GM19240 (cell line): Measurements from ENCODE around the gene DSCAML1.
"Not testable (repeated sequence)": the region's sequence is repeated elsewhere in the genome, so short reads cannot be mapped to it uniquely, and the experiment has no call there.

Experiments
- DNase-seq: peaks from one replicate; pipeline ENCODE4 v3.0.0; 2011; ENCODE audit warnings: low spot score; ENCODE audit not compliant: insufficient read length

Gene DSCAML1

DNA sequence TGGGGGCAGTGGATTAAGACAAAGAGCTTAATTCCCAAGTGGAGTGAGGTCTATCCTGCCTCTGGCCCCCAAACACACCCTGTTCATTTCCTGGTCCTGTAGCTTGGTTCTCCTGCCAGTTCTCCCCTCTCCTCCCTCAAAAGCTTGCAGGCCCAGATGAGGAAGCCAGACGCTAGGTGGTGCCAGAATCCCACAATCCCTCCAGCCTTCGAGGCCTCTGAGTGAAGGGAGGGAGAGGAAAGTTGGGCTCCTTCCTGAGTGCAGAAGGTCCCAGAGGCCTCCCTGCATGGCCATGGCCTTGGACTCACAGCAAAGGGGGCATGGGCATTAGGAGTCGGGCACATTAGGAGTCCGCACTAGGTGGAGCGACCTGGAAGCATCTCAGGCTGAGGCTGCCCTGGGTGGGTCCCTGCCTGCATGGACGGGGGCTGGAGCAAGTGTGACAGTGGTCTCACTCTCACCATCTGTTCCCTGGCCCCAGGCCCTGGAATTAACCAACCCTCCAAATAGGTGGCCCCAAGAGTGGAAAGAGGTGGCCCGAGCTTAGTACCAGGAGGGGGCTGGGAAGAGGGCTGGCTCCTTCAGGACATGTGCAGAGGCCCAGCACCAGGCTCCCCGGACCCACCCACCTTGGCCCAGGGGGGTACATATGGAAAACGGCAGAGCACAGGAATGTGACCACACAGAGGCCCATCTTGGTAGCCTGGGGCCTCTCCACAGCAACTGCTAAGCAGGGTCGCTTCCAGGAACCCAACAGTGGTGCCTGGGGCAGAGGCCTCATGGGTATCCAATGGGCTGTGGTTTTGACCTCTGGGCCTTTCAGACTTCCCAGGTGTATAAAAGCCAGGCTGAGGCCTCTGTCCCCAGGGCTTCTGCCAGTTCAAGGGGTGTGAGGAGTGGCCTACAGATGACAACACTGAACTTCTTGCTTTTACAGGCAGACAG, 22.4 kb upstream of the DSCAML1 start:
- DNase-seq = no peak

GRCh38 chr11:117818041-117818873, 21.2 kb upstream of the DSCAML1 start:
- peak; percentile 36 for DNase-seq

- DNase-seq = peak; percentile 64
These were observed 20.5 kb upstream of the DSCAML1 start for GRCh38 chr11:117817368-117818040.

- no peak for DNase-seq
These were observed 19.9 kb upstream of the DSCAML1 start for GRCh38 chr11:117816846-117817367.

- DNase-seq = no peak
These were observed 19.2 kb upstream of the DSCAML1 start for GRCh38 chr11:117816151-117816741.

GRCh38 chr11:117815262-117815803, 18.3 kb upstream of the DSCAML1 start:
- peak; percentile 48 for DNase-seq

GRCh38 chr11:117814766-117815261, 17.8 kb upstream of the DSCAML1 start:
- DNase-seq = no peak

DNA sequence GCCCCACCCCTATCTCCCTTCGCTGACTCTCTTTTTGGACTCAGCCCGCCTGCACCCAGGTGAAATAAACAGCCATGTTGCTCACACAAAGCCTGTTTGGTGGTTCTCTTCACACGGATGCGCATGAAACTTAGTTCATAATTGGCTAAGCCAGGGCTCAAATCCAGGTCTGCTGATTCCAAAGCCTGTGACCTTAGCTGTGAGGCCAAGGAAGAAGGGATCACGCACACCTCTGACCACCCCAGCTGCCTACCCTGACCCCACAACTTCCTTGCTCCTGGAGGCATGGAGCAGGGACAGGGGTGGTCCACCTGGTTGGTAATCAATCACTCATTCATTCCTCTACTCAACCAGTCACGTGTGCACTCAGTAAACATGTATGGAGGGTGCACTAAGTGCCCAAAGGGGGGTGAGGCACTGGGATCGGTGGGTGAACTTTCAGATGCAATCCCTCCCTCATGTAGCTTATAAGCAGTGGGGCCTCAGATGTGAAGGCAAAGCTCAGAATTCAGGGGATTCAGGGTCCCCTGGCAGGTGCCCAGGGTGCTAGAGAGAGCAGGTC, 17.3 kb upstream of the DSCAML1 start:
- DNase-seq = no peak

DNA sequence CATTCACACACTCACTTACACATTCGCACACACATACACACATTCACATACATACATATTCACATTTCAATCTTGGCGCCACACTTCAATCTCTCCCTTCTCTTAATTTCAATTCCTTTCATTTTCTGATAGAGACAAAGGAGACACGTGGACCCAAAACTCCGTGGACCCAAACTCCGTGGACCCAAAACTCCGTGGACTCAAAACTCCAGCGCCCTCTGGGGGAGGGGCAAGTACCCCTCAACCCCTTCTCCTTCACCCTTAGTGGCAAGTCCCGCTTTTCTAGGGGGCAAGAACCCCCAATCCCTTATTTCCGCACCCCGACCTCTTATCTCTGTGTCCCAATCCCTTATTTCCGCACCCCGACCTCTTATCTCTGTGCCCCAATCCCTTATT, 13.0 kb upstream of the DSCAML1 start:
- not testable (repeated sequence) for DNase-seq

- DNase-seq = no peak
These were observed 12.4 kb upstream of the DSCAML1 start for GRCh38 chr11:117809236-117810055.

- DNase-seq = no peak
These were observed 11.8 kb upstream of the DSCAML1 start for GRCh38 chr11:117808784-117809183.

- no peak for DNase-seq
These were observed 10.7 kb upstream of the DSCAML1 start for GRCh38 chr11:117807482-117808327.

GRCh38 chr11:117806846-117807245, 9.8 kb upstream of the DSCAML1 start:
- no peak for DNase-seq

DNA sequence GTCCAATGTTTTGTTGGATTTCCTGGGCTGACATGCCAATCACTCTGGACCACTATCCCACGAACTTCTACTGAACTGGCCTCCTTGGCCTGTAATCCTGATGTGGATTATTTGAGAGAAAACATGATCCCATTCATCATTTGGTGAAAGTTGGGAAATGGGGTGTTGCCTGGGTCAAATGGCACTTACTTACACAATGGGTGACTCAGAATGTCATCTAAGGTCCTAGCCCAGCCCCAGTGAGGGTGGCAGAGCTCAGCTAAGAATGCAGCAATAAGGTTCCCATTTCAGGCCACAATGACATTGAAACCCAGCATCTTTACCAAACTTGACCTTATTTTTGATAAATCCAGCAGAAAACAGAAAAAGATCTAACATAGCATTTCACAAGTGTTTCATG, 8.0 kb upstream of the DSCAML1 start:
- DNase-seq = no peak

DNA sequence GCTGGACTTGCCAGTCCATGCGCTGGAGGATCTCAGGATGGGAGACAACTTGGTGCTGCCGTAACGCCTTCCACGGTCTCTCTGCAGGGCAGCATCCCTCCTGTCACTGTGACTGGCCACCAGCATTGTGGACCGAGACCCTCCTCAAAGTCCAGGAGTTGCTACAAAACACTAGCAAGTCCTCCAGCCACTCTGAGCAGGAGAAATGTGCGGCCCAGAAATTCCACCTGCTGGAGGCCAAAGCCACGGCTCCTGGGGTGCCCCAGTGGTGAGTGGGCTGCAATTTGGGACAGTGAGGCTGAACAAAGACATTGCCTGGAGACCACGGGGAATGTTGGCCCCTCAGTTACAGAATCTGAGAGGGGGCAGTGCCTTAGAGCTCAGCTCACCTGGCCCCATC, 6.9 kb upstream of the DSCAML1 start:
- no peak for DNase-seq

GRCh38 chr11:117799634-117800033, 2.6 kb upstream of the DSCAML1 start:
- no peak for DNase-seq

DNA sequence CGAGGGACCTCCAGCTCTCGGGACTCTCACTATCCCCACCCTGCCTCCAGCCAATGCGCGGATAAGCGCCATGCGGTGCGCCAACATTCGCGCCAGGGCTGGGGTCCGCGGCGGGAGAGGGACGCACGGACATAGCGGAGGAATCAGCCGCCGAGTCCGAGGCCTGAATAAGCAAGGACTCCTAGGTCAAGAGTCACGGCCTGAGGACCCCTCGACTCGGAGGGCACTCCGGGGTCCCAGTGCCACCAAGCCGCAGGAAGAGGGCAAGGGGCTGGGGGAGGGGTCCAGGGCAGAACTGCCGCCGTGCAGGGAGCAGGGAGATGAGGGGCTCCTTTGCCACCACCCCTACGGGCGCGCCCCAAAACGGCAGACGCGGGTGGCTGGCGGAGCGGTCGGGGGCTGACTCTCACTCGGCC, 552 bp downstream of the DSCAML1 start:
- no peak for DNase-seq

DNA sequence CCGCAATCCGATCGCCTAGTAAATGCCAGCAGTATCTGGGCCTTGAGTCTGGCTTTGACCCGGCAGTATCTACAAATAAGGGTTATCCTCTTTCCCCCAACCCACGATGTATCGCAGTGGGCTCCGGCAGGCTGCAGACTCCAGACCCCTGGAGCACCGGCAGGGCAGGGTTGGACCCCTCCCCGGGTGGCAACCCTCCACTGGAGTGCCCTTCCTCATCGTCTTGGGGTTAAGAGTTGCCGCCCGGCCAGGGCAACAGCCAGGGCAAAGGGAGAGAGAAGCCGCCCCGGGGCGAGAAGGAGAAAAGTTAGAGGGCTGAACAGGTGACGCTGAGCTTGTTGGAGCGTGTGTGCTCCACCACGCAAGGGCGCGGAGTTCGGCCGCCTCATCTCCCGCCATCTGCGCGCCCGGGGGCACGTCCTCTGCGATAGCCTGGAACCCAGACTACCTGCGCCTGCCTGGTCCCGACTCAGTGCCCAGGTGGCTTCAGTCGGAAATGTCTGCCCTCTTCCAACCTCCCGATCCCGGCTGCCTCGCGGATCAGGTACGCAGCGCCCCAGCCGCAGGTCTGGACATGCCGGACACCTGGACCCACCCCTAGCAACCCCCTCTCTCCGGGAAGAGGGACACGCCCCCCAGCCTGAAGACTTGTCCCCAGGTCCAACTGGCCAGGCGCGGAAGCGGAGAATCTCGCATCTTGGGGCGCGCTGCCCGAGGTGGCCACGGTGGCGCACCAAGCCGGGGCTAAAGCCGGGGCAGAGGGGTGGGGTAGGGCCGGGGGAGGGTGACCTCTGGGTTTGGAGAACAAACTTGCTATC, 1.2 kb downstream of the DSCAML1 start:
- DNase-seq = no peak
